Hematopoietic multipotent progenitor cell treated with erythropoietin and hydrocortisone succinate and interleukin-3 and kit ligand, for 8 days (in vitro differentiated cells): ENCODE data around the gene MYO9A.
"Not testable (repeated sequence)": the region's sequence is repeated elsewhere in the genome, so short reads cannot be mapped to it uniquely, and the experiment has no call there.

Experiments
- DNase-seq: peaks from one replicate; pipeline ENCODE4 v3.0.0-alpha.2; 2015

MYO9A gene

DNA sequence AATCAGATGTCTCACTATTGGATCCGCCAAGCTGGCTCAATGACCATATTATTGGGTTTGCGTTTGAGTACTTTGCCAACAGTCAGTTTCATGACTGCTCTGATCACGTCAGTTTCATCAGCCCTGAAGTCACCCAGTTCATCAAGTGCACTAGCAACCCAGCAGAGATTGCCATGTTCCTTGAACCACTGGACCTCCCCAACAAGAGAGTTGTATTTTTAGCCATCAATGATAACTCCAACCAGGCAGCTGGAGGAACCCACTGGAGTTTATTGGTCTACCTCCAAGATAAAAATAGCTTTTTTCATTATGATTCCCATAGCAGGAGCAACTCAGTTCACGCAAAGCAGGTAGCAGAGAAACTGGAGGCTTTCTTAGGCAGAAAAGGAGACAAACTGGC is 21.7 kb upstream of the MYO9A start:
- no peak for DNase-seq

DNA sequence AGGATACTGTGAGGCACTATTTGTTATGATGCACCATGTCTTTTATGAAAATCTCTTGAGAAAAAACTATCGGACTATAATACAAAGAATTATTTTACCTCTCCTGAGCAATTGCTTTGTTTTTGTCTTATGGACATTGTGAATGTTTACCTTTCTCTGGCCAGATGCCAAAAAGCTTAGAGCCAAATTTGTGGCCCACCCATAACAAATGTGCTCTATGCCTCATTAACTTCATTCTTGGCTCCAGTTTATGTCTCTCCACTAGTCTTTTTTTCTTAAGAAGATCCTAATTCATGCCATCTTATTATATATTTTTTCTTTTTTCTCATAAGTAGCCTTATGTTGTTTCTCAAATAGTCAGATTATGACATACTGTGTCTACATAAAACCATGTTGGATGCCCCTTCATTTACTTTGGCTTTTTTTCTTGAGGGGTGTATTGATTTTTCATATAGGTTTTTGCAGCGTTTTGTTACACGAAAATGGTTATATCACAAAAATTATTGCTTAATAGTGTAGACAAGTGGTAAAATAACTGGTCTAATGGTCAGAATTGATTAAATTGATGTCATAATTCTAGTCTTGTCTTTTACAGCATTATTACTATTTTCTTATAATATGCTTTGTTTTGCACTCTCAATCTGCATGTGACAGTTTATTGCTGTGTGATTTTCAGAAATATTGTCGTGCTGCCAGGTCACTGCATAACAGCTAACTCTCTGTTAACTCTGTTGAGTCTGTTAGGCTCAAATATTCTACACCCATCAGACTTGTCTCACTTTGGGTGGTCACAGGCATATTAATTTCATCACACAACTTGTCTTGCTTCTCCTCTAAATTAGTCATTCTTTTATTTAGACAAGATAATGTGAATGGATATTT is 18.5 kb upstream of the MYO9A start:
- no peak for DNase-seq

DNA sequence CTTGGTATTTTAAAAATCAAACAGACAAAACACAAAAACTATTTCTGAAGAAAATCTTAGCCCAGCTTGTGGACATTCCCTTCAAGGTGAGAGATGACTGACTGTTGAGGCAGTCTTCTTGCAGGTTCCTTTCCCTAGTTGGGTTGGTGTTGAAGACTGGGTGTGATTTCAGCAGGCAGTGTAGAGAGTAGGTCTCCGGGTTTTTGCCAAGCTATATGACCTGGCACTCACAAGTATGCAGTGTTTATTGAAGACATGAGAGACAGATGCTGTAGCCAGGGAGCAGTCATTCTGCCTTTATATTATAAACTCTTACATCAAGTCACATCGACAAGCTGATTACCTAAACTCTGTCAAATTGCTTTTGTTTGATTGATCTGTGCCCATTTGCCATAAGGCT is 17.8 kb upstream of the MYO9A start:
- no peak for DNase-seq

DNA sequence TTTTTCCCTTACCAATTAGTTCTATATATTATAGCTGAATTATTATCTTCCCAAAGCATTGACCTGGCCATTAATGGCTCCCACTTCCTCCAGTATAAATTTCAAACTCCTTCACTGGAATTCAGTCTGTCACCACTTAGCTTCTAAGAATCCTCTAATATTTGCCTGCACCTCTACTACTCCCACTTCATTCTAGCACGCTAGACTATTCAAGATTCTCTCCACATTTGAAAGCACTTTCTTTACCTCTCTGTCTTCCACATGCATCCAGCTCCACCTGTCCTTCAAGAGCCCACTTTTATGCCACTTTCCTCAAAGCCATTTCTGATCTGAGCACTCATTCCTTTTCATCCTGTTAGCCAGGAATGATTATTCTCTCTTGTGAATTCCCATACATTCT is 15.3 kb upstream of the MYO9A start:
- DNase-seq: no peak

DNA sequence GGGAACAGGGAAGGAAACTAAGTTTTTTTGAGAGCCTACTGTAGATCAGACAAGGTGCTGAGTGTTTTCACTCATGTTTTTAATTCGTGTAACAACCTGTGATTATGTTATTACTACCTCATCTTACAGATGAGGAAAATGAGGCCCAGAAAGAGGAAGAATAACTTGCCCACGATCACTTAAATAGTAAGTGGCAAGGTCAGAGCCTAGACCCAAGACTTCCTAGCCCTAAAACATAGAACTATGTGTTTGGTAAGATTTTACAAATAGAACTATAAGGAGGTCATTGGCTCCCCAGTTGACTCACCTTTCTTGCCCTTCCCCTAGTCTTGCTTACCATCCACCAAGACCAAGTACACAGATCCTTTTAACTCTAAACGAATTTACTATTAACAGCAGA is 14.0 kb upstream of the MYO9A start:
- DNase-seq: no peak

DNA sequence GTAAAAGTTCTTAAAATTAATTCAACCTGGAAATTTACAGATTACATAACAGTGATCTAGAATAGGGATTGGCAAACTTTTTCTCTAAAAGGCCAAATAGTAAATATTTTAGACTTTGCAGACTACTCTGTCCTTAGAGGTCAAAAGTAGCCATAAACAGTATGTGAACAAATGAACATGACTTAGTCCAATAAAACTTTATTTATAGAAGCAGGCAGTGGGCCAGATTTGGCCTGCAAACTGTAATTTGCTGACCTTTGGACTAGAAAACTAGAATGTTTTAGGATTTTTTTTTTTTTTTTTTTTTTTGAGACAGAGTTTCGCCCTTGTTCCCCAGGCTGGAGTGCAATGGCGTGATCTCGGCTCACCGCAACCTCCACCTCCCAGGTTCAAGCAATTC is 12.3 kb upstream of the MYO9A start:
- DNase-seq: no peak

DNA sequence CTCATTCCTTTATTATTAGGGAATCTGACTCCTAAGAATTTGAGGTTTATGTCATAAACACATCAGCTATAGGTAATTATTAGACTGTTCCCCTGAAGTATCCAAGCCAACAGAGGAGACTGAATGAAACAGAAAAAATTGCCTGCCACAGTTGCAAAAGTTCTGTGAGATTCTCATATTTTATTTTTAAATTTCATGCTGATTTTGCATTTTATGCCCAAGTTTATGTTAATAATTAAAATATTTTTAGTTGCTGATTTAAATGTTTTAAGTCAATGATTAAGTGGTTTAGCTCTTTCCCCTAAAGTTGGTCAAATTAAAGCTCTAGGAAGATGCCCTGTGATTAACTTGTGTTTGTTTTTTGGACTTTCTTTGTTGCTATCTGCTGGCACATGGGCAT is 10.4 kb upstream of the MYO9A start:
- DNase-seq: no peak

DNA sequence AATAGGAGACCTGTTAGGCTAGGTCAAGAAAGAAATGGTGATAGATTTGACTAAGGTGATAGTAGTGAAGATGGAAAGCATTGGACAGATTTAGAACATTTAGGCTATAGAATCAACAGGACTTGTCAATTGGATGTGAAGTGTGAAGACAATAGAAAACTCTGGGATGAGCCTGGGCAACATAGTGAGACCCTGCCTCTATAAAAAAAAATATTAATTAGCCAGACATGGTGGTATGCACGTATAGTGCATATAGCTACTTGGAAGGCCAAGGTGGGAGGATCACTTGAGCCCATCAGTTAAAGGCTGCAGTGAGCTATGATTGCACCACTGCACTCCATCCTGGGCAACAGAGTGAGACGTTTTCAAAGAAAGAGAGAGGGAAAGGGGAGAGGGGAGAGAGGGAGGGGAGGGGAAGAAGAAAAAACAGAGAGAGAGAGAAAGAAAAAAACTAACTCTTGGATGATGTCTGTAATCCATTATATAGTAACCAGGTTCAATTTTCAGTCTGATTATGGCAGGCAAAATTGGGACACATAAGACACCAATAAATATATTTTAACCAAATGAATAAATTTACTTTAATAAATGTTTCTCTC is 9.9 kb upstream of the MYO9A start:
- no peak for DNase-seq

DNA sequence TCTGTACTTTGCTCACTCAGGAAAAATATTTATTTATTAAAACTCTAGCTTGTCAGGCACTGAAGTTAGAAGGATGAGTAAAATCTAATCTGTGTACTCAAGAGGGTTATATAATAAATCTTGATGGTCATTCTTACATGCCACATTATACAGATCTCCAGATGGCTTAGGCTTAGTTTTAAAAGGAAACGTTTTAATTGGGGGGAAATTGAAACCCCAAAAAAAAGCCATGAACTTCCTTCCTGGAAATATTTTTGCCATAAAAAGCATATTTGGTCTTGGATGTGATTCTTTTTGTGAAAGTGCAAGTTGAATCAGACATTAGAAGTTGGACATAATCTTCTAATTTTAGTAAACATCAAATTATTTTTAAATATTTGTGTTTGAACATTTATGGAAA is 6.3 kb upstream of the MYO9A start:
- no peak for DNase-seq

DNA sequence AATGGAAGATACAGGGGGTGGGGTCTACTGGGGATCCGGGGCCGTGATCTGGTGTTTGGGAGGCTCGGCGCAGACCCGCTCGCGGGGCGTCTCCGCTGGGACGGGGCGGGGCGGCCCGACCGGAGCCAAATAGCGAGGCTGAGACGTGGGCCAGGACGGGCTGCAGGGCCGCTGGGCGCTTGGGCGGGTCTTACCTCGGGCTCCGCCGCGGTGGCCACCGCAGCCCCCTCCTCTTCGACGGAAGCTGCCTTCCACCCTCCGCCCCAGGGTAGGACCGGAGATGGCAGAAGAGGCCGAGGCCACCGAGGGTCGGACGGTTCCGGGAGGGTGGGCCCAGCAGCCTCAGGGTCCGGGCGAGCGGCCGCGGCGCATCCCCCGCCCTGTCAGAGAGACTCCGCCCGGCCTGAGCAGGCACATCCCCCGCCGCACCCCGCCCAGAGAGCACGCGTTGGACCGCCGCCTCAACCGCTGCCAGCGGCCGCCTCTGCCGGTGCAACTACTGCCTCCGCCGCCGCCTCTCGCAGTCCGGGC is 399 bp downstream of the MYO9A start:
- DNase-seq: peak; percentile 70

DNA sequence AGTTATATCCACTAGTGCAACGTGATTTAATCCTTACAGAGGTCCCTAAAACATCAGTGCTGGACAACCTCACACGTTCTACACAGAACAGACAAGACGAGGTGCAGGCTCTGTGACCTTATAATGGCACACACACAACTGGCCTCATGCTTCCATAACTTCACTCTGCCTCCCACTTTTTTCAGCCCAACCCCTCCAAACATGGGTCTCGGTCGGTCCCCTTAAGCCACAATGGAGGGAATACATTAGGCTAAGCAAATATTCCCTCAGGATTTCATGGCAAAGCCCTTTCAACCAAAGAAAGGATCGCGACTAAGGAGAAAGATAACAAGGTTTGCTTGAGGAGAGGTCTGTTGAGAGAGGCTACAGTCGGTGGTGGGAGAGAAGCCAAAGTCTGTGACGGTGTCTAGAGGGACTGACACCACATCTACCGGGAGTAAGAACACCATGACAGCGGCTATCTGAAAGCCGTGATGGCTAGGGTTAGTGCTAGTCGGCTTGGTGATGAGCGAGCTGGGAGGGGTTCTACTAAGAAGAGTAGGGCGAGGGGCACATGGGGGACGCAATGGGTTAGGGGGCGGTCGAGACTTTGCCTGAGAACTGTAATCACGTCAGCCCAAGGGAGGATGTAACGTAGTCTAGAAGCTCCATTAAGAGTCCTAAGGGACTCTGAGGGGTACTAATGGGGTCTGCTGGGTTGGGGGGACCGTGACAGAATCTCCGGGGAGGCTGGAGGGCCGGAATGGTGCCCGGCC is 1.0 kb downstream of the MYO9A start:
- DNase-seq: peak; percentile 38

DNA sequence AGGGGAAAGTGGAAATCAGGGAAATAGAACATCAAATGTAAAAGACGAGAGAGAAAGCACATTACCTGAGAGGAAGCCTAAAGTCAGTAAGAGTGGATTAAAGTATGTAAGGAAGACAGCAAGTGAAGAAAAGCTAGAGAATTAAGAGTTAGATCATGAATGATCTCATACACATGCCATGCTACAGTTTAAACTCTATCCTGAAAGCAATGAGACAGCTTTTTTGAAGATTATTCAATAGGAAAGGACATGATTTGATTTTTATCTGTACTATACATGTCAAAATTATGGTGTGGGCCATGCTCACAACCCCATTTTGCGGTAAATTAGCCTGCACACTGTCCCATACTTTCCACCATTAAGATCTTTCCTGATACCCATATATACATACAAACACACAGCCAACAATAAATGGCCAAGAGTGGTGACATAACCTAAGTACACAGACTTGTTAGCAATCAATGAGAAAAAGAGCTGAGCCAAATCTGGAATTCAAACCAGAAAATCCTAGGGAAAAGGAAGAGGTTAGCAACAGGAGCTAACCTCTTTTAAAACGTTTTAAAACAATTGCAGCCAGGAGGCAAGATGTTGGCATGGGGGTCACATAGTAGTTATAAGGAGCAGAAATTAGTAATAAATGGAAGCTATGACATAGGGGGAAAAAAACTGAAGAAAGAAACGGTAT is 4.5 kb downstream of the MYO9A start:
- no peak for DNase-seq

DNA sequence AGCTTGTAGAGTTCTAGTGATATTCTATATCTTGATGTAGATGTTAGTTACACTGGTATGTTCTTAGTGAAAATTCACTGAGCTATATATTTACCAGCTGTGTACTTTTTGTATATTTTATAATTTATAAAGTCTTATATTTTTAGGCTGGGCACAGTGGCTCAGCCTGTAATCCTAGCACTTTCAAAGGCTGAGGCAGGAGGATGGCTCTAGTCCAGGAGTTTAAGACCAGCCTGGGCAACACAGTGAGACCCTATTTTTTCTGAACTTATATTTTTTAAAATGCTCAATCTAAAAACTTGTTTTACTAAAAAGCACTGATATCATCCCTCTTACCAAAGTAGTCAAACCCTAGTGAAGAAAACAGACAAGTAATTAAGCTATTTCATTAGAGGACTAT is 5.1 kb downstream of the MYO9A start:
- no peak for DNase-seq

DNA sequence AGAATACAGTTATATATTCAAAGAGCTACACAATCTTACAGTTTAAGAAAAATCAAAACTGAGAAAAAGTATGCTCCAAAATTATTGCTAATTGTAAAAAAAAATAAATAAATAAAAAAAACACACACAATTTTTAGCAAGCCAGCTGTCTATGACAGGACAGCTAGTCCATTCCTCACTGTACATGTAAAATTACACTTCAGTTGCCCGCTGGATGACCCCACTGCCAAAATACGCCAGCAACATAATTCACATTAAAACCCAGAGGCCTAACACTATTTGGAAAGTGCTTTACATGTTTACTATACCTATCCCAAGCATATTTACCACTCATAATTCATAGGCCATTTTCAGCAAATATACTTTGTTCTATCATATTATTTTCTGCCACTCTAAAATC is 5.8 kb downstream of the MYO9A start:
- no peak for DNase-seq

DNA sequence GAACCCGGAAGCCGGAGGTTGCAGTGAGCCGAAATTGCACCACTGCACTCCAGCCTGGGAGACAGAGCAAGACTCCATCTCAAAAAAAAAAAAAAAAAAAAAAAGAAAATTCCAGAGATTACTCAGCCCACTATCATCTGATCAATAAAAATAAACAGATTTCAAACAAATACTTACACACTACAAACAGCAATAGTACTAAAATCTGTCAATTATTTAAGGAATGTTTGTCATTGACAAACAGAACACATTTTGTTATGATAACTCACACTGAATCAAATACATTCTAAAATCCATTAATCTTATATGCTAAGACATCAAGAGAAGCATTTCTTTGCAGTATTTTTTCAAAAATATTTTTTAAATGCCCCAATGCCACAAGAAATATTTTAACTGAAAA is 7.6 kb downstream of the MYO9A start:
- DNase-seq: no peak

DNA sequence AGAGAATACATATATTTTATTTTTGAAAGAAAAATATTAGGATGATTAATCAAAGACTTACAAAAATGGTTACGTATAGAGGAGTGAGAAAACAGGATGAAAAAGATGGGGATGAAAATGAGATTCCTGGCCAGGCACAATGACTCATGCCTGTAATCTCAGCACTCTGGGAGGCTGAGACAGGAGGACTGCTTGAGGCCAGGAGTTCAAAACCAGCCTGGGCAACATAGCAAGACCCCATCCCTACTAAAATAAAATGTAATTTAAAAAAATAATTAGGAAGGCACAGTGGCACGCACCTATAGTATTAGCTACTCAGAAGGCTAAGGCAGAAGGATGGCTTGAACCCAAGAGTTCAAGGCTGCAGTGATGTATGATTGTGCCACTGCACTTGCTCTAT is 11.9 kb downstream of the MYO9A start:
- DNase-seq: no peak

DNA sequence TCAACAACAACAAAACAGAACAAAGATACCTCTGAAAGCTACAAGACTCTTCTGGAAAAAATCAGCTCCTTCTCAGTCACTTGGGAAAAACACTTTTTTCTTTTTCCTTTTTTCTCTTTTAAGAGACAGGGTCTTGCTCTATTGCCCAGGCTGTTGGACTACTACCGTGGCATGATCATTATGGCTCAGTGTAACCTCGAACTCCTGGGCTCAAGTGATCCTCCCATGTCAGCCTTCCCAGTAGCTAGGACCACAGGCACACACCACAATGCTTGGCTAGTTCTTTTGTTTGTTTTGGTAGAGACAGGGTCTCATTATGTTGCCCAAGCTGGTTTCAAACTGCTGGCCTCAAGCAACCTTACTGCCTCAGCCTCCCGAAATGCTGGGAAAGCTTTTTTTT is 12.8 kb downstream of the MYO9A start:
- no peak for DNase-seq

DNA sequence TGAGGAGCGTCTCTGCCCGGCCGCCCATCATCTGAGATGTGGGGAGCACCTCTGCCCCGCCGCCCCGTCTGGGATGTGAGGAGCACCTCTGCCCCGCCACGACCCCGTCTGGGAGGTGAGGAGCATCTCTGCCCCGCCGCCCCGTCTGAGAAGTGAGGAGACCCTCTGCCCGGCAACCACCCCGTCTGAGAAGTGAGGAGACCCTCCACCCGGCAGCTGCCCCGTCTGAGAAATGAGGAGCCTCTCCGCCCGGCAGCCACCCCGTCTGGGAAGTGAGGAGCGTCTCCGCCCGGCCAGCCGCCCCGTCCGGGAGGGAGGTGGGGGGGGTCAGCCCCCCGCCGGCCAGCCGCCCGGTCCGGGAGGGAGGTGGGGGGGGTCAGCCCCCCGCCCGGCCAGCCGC is 17.4 kb downstream of the MYO9A start:
- not testable (repeated sequence) for DNase-seq

DNA sequence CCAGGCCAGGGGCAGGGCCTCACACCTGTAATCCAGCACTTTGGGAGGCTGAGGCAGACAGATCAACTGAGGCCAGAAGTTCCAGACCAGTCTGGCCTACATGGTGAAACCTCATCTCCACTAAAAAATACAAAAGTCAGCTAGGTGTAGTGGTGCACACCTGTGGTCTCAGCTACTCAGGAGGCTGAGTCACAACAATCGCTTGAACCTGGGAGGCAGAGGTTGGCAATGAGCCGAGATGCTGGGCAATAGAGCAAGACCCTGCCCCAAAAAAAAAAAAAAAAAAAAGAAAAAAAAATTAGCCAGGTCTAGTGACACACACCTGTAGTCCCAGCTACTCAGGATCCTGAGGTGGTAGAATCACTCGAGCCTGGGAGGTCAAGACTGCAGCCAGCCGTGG is 18.8 kb downstream of the MYO9A start:
- DNase-seq: no peak

DNA sequence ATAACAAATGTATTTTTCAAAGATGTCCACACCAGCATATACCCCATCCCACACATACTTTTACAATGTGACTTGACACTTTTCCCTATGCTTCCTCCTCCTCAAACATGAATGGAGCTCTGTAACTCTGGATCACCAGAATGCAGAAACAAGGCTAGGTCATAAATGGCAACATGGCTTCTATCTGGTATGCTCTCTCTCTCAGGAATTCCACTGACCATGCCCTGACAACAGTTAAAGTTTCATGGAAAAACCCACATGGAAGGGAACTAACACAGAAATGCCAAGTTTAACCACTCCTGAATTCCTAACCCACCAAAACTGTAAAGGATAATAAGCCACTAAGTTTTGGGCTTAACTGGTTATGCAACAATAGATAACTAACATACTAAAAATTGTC is 19.9 kb downstream of the MYO9A start:
- no peak for DNase-seq

DNA sequence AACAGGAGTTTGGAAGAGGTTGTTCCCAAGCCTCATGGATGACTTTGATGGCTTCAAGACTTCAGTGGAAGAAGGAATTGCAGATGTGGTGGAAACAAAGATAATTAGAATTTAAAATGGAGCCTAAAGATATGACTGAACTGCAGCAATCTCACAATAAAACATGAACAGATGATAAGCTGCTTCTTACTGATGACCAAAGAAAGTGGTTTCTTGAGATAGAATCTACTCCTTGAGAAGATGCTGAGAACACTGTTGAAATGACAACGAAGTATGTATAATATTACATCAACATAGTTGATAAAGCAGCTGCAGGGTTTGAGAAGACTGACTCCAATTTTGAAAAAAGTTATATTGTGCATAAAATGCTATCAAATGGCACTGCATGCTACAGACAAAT is 21.2 kb downstream of the MYO9A start:
- peak; percentile 52 for DNase-seq

DNA sequence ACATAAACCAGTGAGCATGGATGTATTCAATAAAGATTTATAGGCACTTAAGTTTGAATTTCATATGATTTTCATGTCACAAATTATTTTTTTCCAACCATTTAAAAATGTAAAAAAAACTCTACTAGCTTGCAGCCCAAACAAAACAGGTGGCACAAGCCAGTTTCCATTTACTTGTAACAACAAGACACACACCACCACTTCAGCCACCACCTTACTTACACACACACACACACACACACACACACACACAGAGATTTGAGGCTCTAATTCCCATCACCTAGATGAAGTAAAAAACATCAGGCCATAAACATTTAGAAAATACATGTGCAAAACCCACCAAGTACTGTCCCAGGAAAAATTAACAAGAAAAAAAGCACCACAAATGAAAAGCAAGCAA is 25.3 kb downstream of the MYO9A start:
- DNase-seq: no peak

DNA sequence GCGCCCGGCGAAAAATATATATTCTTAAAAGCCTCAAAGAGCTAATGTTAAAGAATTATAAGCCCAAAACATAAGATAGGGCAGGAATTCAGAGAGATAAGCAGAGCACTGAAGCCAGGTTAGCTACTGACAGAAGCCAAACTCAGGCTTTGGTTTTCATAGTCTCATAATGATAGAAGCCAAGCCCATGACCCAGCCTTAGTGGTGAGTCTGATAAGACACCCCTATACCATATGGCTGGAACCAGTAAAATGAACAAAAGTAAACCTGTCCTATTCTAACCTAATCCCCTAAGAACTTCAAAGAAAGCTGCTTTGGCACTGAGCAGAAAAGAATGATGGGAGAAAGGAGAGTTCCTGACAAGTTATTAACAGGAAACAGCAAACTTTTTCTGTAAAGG is 25.9 kb downstream of the MYO9A start:
- peak; percentile 90 for DNase-seq
